ENCODE data around the gene ITPK1. TPM values are rescaled to one million over a fixed set of nuclear protein-coding genes. Genes with fewer than 3 reads are reported as not detected.

Gene ITPK1
- total RNA-seq, 1 experiment from 2014 or later = 25.9 TPM

DNA sequence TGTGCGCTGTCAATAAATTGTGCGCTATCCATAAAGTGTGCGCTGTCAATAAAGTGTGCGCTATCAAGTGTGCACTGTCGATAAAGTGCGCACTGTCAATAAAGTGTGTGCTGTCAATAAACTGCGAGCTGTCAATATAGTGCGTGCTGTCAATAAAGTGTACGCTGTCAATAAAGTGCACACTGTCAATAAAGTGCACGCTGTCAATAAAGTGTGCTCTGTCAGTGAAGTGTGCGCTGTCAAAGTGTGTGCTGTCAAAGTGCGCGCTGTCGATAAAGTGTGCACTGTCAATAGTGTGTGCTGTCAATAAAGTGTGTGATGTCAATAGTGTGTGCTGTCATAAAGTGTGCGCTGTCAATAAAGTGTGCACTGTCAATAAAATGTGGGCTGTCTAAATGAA lies 195.7 kb downstream of the ITPK1 start:
- intact Hi-C loops (cut with micrococcal nuclease; ENCODE audit: unreplicated experiment) (no loop called here), in situ Hi-C loops (cut with HindIII; ENCODE audit: low pct_unique_long_range_greater_than_20kb, low sequenced_read_pairs) (no loop called here)
- ChIA-PET CTCF (no interaction called here), POLR2A (no interaction called here)
- Histone ChIP-seq H3K4me3 (ENCODE audit: low read depth in 2 of 2, low read length in 2 of 2) (no peak overlapping the region), H3K27ac (ENCODE audit: low read length) (no peak overlapping the region), H3K9me3 (ENCODE audit: control insufficient read depth, insufficient read depth, low read depth, low read length) (no peaks in the 10 kb centered on the region), H3K4me1 (ENCODE audit: control insufficient read depth, insufficient read depth, low read length) (no peaks in the 10 kb centered on the region), H3K27me3 (ENCODE audit: control insufficient read depth, insufficient read depth, low read length) (no peaks in the 10 kb centered on the region; the same call in 1 of the 2 replicates), H3K36me3 (ENCODE audit: control insufficient read depth, insufficient read depth, low read length) (no peaks in the 10 kb centered on the region)
- TF ChIP-seq, protein P1, sequence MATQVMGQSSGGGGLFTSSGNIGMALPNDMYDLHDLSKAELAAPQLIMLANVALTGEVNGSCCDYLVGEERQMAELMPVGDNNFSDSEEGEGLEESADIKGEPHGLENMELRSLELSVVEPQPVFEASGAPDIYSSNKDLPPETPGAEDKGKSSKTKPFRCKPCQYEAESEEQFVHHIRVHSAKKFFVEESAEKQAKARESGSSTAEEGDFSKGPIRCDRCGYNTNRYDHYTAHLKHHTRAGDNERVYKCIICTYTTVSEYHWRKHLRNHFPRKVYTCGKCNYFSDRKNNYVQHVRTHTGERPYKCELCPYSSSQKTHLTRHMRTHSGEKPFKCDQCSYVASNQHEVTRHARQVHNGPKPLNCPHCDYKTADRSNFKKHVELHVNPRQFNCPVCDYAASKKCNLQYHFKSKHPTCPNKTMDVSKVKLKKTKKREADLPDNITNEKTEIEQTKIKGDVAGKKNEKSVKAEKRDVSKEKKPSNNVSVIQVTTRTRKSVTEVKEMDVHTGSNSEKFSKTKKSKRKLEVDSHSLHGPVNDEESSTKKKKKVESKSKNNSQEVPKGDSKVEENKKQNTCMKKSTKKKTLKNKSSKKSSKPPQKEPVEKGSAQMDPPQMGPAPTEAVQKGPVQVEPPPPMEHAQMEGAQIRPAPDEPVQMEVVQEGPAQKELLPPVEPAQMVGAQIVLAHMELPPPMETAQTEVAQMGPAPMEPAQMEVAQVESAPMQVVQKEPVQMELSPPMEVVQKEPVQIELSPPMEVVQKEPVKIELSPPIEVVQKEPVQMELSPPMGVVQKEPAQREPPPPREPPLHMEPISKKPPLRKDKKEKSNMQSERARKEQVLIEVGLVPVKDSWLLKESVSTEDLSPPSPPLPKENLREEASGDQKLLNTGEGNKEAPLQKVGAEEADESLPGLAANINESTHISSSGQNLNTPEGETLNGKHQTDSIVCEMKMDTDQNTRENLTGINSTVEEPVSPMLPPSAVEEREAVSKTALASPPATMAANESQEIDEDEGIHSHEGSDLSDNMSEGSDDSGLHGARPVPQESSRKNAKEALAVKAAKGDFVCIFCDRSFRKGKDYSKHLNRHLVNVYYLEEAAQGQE (IDR thresholded peaks at IDR 0.05; ENCODE audit: insufficient read depth in 1 of 2, low read depth in 2 of 2, low read length in 1 of 2) = no peak
- TF ChIP-seq TCF7L2 (IDR thresholded peaks at IDR 0.05; ENCODE audit: low read depth, low read length) = no peak
- no peak for ATAC-seq
- no peak for DNase-seq (ENCODE audit: low read depth, low spot score)
- no TSS peak for BruUV-seq (replicated peaks)

DNA sequence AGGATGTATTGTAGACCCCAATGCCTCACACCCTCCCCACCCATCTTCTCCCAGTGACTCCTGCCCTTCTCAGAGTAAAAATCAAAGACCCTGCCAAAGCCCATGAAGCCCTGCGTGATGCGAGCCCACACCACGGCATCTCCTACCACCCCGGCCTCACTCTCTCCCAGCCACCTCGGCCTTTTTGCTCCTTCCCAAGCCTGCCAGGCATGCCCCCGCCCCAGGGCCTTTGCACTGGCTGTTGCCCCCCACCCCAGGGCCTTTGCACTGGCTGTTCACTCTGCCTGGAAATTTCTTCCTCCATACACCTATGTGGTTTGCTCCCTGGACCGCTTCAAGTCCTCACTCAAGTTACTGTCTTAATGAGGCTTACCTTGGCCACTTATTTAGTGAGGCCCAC lies 197.8 kb downstream of the ITPK1 start:
- TF ChIP-seq, protein P2, sequence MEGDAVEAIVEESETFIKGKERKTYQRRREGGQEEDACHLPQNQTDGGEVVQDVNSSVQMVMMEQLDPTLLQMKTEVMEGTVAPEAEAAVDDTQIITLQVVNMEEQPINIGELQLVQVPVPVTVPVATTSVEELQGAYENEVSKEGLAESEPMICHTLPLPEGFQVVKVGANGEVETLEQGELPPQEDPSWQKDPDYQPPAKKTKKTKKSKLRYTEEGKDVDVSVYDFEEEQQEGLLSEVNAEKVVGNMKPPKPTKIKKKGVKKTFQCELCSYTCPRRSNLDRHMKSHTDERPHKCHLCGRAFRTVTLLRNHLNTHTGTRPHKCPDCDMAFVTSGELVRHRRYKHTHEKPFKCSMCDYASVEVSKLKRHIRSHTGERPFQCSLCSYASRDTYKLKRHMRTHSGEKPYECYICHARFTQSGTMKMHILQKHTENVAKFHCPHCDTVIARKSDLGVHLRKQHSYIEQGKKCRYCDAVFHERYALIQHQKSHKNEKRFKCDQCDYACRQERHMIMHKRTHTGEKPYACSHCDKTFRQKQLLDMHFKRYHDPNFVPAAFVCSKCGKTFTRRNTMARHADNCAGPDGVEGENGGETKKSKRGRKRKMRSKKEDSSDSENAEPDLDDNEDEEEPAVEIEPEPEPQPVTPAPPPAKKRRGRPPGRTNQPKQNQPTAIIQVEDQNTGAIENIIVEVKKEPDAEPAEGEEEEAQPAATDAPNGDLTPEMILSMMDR (IDR thresholded peaks at IDR 0.05) = no peak
- Histone ChIP-seq H3K9me3 (ENCODE audit: control insufficient read depth, insufficient read depth, low read depth, low read length) (no peaks in the 10 kb centered on the region), H3K4me3 (ENCODE audit: low read depth in 2 of 2, low read length in 2 of 2) (no peak overlapping the region), H3K36me3 (ENCODE audit: control insufficient read depth, insufficient read depth, low read length) (no peaks in the 10 kb centered on the region), H3K27me3 (ENCODE audit: control insufficient read depth, insufficient read depth, low read length) (no peaks in the 10 kb centered on the region; the same call in 1 of the 2 replicates), H3K27ac (ENCODE audit: low read length) (no peak overlapping the region), H3K4me1 (ENCODE audit: control insufficient read depth, insufficient read depth, low read length) (no peaks in the 10 kb centered on the region)
- DNase-seq (ENCODE audit: low read depth, low spot score) (no peak), ATAC-seq (no peak)
- BruUV-seq (replicated peaks) = no TSS peak
- intact Hi-C loops (cut with micrococcal nuclease; ENCODE audit: unreplicated experiment) (no loop called here), in situ Hi-C loops (cut with HindIII; ENCODE audit: low pct_unique_long_range_greater_than_20kb, low sequenced_read_pairs) (no loop called here)
- CTCF ChIA-PET = no interaction called here
- POLR2A ChIA-PET = no interaction called here

DNA sequence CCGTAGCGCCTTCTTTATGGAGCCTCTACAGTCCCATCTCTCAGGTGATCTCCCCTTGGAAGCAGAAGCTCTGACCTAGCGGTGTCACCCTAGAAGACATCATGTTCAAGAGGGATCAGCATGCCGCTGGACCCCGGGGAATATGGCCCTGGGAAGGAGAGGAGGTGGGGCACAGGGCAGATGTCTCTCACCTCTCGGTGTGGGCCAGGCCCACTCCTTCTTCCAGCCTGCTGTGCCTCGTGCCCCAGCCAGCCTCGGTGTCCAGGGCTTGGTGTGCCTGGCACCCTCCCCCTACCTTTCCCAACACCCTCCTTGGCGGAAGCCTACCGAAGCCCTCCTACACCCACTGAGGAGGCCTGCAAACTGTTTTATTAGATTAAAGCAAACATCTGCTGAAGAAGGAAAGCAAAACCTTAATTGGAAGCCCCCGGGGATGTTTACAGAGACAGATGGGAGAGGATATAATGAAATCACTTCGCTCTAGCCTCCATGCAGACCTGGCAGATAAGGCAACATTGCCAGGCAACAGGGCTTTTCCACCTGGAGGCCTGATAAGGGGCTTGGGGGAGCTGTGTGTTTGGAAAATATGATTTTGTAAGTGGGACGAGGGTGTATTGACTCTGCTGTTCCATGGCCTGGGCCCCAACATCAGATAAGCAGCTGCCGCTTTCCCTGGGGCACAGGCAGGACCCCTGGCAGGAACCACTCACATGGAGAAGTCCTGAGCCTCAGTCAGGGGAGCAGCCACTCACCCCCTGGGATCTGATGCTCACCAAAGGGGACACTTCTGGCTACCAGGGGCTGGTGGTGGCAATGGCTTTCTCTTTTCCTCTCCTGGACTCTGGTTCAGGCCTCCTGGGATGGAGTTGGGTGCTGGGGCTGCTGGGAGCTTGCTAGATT lies 198.4 kb downstream of the ITPK1 start:
- ChIA-PET POLR2A (no interaction called here), CTCF (no interaction called here)
- H3K27ac ChIP-seq (ENCODE audit: low read length) = no peak overlapping the region
- in situ Hi-C loops (cut with HindIII; ENCODE audit: low pct_unique_long_range_greater_than_20kb, low sequenced_read_pairs) = no loop called here
- ATAC-seq (no peak), DNase-seq (ENCODE audit: low read depth, low spot score) (no peak)
- H3K27me3 ChIP-seq (ENCODE audit: control insufficient read depth, insufficient read depth, low read length) = no peaks in the 10 kb centered on the region; the same call in 1 of the 2 replicates
- no TSS peak for BruUV-seq (replicated peaks)
- intact Hi-C loops (cut with micrococcal nuclease; ENCODE audit: unreplicated experiment) = no loop called here
- H3K9me3 ChIP-seq (ENCODE audit: control insufficient read depth, insufficient read depth, low read depth, low read length) = no peaks in the 10 kb centered on the region
- no peak overlapping the region for H3K4me3 ChIP-seq (ENCODE audit: low read depth in 2 of 2, low read length in 2 of 2)
- TF ChIP-seq POLR2AphosphoS5 (IDR thresholded peaks at IDR 0.05; ENCODE audit: low read depth, low read length) (no peak), SIN3A (IDR thresholded peaks at IDR 0.05; ENCODE audit: borderline replicate concordance, insufficient read depth, low read depth, low read length) (no peak), TCF7L2 (IDR thresholded peaks at IDR 0.05; ENCODE audit: low read depth, low read length) (no peak)
- TF ChIP-seq, protein P1 (IDR thresholded peaks at IDR 0.05; ENCODE audit: insufficient read depth in 1 of 2, low read depth in 2 of 2, low read length in 1 of 2) = no peak
- TF ChIP-seq, protein P2 (IDR thresholded peaks at IDR 0.05) = no peak
- no peaks in the 10 kb centered on the region for H3K4me1 ChIP-seq (ENCODE audit: control insufficient read depth, insufficient read depth, low read length)
- no peaks in the 10 kb centered on the region for H3K36me3 ChIP-seq (ENCODE audit: control insufficient read depth, insufficient read depth, low read length)

Measured in Panc1 (cell line).